Umbilical cord (tissue), 2 donors: ENCODE results near the gene TNIK. TPM values are rescaled to one million over a fixed set of nuclear protein-coding genes. Genes with fewer than 3 reads are reported as not detected.

Experiments used
- DNase-seq: peaks from one replicate; pipeline ENCODE4 v3.0.0-alpha.2; 2015; ENCODE audit warnings: low spot score
- total RNA-seq: library from RNA; depleted of rRNA; stranded (reverse); fragments of >200 nt; gene quantifications from one replicate; pipeline ENCODE4 v1.2.3, GENCODE V29; 2014; ENCODE audit warnings: low replicate concordance; ENCODE audit not compliant: insufficient read depth

The TNIK gene
- total RNA-seq, 1 donor from 2014 or later: 11.6 TPM

DNA sequence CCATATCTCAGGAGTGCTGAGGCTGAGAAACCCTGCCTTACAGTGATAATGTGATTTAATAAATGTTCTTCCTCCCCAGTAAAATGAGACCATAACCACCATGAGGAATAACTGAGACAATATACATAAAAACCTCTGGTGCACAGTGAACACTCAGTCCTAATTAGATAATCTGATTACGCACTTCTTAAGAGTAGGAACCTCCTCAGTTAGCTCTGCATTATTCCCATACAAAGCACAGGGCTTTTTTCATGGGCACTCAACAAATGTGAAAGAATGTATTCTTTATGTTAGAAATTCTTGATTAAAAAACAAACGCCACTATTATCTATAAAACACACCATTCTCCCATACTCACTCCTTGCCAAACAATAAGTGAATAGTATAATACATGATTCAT lies 97.0 kb downstream of the TNIK start:
- DNase-seq: no peak

DNA sequence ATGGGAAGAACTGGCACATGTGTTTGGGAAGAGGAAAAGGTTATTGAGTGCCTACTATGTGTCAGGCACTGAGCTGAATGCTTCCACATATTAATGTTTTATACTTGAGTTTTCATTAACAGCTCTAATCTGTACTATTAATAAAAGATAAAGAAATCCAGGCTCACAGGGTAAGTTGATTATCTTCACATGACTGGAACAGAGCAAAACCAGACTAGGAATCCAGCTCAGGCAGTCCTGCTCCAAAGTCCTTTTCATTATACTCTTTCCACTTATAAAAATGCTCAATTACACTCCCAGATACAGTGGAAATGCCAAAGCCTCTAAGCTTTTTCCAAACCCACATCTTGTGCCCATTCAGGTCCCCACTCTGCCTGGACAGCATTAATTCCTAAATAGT lies 97.6 kb downstream of the TNIK start:
- no peak for DNase-seq

DNA sequence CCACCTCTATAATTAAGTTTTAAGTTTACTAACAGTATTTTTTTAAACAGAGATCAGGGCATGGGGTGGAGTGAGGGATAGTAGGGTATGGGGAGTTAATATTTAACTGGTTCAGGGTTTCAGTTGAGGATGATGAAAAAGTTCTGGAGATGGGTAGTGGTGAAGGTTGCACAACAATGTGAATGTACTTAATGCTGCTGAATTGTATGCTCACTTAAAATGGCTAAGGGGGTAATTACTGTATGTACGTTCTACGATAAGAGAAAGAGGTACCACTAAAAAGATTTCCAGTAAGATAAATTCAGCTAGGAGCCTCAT lies 101.4 kb downstream of the TNIK start:
- DNase-seq: no peak

DNA sequence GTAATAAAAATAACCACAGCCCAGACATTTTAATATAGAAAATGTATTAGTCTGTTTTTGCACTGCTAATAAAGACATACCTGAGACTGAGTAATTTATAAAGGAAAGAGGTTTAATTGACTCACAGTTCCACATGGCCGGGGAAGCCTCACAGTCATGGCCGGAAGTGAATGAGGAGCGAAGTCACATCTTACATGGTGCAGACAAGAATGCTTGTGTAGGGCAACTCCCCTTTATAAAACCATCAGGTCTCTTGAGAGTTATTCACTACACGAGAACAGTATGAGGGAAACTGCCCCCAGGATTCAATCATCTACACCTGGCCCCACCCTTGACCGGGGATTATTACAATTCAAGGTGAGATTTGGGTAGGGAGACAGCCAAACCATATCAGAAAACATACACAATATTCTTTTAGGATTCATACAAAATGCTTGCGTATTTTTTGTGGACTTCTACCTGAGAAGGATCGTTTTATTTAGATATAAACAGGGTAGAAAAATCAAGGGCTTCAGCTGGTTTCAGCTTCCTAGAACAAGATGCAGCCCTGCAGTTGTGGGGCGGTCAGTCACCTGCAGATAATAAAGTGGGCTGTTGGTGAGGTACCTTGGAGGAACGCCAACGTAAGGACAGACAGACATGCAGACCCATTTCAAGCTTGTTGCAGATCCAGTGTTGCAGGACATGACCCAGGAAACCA lies 101.9 kb downstream of the TNIK start:
- no peak for DNase-seq

DNA sequence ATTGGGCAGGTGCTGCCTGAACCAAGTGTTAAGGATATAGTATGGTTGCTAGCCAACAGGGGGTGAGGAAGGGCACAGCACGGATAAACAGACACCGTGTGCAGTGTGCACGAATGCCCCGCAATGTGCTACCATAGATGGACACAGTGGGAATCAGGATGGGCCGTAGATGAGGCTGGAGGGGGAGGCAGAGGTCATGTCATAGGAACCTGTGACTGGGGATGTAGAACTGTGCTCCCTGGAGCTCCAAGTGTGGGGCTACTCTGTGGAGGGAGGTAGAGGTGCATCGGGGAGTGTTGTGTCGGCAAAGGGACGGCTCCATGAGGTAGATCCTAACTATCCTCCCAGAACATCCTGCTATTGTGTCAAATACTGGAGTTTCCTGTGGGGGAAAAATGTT lies 102.5 kb downstream of the TNIK start:
- DNase-seq: no peak

DNA sequence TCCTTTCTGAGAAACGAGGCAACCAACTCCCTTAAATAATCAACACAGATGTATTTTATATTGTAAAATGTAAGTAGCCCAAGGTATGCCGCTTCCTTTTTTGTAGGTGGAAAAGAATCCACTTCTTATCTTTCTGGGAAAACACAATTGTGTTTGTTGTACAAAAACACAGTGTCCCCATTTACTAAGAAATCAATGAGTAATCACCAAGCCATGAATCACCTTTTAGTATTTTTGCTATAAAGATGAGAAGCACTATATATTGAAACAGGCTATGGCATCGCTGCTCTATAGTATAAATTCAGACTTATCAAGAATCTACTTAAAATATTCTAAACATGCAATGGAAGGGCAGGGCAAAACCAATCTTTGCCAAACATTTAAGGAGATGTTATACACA lies 104.0 kb downstream of the TNIK start:
- DNase-seq: no peak

DNA sequence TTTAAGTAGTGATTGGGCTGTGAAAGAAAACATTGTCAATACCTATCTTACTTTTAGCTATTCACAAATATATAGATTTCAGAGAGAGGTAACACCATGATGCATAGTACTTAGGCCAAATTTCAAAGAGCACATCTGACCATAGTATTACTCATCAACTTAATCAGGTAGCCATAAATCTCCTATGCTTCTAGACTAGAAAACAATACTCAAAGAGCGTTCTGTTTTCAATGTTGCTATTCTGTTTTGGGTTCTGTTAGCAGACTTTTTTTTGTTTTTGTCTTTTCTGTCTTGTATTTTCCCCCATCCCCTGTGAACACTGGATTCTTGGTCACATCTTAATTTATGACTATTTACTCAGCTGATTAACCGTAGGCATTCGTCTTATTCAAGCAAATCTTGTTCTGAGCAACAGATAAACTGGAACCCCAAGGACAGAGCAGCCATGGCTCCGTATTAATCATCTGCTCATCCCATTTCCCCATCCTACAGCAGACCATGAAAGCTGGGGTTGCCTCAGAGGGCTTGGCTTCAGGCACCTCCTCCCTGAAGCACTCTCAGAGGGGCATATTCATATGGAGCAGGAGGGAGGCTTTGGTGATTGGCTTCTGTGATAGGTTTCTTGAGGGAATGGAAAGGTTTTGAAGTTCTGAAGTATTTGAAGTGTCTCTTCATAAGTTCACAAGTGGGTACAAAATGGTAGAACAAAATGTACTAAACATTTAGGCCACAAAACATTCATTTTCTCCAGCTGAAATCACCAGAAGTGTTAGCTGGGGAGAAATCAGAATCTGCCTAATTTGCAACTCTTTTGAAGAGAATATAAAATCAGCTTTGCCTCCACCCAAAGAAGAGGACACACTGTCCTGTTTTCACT lies 105.3 kb downstream of the TNIK start:
- DNase-seq: no peak

DNA sequence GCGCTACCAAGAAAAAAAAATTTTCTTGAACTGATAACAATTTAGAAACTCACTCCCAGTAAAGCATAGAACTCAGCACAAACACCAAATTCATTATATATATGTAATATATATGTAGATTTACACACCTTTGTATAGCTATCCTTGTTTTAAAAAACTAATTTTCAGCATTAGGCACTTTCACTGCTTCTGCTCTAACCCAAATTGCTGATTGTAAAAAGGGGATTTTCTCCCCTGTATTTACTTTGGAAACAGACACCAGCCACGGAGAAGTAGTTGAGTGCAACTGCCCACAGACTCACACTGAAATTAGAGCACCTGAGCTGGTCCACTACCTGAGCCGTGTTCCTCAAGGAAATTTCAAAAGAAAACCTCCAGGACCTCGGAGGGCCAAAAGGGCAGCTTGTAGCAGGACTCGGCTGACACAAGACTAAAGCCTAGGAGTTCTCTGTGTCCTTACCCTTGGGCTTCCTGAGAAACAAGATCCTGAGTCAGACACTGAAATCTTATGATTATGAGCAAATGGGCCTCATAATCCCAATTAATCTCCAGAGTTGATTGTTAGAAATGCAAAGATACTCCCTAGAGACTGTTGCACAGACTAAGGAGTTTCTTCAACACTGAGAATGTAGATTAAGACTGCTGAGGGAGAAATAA lies 106.0 kb downstream of the TNIK start:
- DNase-seq: no peak

DNA sequence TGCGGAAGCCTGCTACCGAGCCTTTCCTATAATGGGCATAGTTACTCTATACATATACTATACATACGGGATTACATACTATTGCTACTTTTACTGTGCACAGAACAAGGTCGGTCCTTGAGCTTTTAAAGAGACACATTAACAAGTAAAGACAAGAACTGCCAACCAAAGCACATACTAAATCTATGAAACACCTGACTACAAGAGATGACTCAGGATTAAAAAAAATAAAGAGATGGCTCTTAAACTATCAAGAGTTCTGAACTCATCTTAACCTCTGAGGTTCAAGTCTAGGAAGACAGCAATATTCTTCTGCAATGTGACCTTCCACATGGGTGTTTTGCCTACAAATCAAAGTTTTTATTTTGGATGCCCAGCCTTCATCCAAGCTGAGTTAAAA lies 106.8 kb downstream of the TNIK start:
- DNase-seq: no peak

DNA sequence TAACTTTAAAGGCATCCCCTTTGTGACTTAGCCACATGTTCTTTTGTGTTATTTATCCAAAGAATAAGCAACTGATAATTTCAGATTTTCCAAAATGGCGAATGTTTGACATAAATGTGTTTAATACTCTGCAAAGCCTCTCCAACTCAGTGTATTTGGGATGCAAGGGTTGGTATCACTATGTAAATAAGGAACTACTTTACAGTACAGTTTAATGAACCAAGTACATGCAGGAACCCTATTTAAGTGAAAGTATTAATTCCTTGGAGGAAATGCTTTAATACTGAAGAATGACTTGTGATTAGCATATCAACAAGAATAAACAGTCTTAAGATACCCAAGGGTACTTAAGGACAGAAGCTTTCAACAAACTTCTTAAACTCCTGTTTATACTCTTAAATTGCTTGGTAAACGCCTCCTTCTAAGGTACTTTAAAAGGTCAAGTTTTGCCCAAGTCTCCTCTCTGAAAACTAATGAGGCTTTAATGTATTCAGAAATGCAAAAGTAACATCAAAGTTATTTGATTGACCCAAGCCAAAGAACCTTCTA lies 107.7 kb downstream of the TNIK start:
- DNase-seq: no peak

DNA sequence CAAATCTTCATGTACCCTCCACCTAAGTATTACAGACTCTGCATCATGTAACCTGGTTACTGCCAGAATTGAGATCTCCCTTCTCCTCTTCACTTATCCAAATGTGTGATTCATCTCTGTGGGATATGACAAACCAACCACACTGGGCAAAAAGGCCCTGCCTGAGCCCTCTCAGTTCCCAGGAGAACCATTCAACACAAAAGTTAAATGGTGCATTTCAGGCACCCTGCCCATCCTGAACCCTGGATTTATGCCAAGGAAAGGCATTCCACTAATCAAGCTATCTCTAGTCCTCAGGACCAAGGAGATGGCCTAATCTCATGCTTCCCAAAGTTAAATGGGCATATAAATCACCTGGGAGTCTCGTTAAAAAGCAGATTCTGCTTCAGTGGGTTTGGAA lies 108.5 kb downstream of the TNIK start:
- DNase-seq: no peak

DNA sequence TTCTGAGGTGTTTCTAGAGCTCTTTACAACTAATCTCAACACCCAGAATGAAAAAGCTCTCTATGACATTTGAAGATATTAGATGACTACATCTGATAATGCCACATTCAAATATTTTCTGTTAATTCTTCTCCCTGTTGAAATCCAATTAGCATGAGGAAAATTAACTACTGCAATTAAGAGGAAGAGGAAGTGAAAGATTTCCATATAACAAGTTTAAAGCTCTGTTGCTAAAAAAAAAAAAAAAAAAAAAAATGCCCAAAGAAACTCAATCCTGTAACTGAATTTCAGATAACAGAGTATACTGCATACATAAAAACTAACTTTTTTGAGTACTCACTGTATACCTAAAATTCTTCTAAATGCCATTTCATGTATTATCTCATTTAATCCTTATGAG lies 109.8 kb downstream of the TNIK start:
- DNase-seq: no peak

DNA sequence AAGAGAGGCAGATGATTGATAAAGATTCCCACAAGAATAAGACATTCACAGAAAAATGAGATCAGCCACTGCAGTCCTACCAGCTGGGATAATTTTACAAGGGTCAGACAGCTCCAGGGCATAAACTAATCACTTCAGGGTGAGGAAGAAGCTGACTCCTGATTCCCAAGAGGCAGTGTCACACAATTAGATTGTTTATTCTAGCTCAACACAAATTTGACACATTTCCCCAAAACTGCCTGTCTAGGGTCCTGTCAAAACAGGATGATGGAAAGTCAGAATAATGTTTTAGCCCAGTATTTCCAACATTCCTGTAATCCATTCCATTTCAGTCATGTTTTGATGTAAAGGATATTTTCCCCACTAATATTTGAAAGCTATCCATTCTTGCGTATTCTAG lies 110.8 kb downstream of the TNIK start:
- DNase-seq: no peak

DNA sequence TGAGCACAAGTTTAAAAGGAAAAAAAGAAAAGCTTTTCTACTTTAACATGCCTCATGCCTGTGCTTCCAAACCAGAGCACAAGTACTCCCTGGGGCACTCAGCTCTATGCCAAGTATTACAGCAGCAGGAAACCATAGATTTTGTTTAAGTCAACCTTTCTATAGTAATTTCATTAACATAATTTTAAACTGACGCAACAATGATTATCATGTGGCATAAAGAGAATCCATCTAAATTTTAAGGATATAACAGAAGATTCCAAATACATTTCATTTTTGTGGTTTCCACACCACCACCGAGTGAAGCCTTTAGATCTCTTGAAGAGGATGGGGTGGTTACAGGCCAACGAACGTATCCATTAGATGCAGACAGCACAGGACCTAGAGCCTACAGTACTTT lies 112.1 kb downstream of the TNIK start:
- no peak for DNase-seq

DNA sequence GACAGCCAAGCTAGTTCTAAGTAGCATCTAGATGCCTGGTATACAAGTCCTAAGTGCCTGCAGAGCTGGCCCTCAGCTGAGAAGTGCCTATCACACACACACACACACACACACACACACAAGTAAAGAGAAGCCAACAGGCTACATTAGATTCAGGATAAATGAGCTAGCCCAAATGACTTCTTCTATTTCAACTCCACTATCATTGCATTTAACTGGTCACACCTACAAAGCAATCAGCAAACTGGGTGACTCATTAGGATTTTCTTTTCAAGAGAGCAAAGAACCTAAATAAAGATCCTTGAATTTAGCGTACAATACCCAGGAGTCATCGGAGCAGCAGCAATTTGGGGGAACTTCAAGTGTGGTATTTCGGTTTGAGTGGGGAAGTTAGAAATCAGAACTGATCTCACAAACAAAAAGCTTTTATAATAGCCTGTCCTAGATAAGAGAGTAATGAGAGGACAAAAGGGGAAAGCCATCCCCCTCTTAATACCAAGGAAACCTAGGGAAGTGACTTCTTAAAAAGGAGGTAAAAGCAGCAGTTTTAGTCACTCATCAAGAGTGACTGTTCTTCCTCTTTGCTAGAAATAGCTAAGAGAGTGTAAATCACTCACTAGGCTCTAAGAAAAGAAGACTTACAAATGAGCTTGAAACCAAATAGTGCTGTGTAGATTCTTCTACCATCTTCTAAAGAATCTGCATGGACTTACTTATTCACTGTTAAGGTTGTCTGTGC lies 112.7 kb downstream of the TNIK start:
- DNase-seq: no peak

DNA sequence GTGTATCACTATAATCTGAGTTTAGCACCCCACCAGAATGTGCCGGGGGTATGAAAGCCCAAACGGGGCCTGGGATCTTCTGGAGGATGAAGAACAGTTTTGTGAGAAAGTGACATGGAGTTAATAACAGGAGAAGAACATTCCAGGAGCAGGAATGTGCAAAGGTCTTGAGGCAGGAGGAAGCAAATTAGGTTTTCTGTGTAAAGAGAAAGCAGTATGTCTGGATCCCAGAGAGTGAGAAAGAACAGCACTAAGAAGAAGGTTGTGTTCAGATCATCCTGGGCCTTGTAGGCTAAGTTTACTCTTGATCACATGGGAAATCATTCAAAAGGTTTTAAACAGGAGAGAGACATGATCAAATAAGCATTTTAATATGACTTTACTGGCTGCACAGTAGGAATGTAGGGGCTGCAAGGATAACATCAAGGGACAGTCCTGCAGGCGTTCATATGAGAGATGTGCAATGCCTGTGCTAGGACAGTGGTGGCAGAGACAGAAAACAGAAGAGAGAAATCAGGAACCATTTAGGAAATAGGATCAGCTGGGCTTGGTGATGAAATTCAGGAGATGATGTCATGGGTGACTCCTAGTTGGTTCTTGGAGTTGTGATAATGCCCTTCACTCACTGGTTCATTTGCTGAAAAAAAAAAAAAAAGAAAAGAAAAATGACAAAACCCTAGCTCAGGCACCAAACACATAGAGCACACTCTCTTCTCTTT lies 113.5 kb downstream of the TNIK start:
- DNase-seq: no peak

DNA sequence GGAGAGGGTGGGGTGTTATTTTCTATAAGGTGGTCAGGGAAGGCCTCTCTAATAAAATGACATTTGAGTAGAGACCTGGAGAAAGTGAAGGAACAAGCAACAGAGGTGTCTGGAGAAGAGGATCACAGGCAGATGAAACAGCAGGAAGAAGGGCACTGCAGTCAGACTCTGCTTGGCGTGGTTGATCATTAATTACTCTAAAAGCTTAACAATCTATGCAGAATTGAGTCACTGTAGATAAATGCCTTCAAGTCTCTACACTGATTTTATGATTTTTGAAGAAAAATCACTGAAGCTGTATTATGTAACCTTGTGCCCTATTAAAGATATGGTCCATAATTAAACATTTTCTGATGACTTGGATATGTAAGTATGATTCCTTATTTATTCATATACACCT lies 114.2 kb downstream of the TNIK start:
- no peak for DNase-seq

DNA sequence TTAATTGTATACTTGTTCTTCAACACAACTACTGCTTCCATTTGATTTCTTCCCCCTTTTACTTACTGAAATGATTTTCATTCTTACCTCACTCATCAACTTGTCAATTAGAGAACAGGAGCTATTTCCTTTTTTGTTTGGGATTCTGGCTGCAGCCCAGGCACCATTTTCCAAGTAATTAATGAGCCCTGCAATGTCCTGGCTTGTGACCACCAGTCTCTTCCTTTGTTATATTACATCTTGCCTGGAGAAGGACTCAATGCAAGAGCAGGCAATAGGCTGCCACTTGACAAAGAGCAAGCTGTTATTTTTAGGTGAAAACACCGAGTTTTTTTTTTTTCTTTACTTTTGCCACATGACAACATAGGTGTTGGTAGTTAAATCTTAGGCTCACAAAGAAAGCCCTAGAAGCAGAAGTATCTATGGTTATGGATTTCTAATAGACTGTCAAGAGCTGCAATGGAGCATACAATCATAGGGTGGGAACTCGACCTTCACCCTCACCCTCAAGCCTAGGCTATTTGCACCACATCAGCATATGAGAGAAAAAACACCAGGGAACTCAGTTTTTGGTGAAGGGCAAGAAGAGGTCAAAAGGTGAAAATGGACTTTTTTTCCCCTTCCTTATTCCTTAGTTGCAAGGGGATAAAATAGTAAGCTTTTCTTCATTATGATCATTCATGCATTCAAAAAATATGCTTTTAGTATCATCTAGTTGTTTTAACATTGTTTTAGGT lies 114.9 kb downstream of the TNIK start:
- no peak for DNase-seq

DNA sequence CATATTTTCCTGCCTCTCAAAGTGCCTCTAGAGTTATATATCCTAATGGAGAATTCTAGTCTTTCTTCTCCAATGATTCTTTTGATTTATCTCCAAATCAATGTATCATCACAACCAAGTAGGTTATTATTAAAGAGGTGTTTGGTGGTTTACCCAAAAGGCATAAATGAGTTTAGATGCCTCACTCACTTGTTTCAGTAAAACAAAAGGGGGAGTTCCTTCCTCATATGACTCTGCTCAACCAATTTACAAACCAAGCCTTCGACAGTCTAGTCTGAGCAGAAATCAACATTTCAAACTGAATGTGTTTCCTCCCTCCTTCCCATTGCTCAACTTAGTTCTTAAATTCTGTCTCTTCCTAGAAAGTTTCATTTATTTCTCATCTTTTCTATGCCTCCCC lies 116.5 kb downstream of the TNIK start:
- no peak for DNase-seq

DNA sequence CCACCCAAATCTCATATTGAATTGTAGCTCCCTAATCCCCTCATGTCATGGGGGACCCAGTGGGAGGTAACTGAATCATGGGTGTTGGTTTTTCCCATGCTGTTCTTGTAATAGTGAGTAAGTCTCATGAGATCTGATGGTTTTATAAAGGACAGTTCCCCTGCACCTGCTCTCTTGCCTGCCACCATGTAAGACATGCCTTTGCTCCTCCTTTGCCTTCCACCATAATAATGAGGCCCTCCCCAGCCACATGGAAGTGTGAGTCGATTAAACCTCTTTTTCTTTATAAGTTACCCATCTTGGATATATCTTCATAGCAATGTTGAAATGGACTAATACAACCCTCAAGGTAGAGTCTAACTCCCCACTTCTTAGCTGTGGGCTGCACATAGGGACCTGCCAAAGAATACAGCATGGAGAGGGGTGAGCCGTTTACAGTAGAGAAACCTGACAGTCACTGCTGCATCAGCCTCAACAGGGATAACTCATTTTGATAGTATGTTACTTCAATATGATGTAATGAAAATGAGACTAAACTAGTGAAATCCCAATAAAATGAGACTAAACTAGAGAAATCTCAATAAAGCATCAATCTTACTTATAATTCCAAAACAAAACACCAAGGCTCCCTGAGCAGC lies 117.3 kb downstream of the TNIK start:
- DNase-seq: no peak
